Subcutaneous adipose tissue (tissue), 4 donors: ENCODE measurements around the gene MMEL1. TPM values are rescaled to one million over a fixed set of nuclear protein-coding genes. Genes with fewer than 3 reads are reported as not detected.

Experiments used
- CTCF ChIP-seq: fragments of 450-650 bp; IDR thresholded peaks from one replicate; pipeline ENCODE4 v1.5.1; 2016; ENCODE audit warnings: low read depth, mild to moderate bottlenecking, control low read depth, antibody characterized with exemption, moderate library complexity
- total RNA-seq, 4 donors: library from RNA; depleted of rRNA; stranded (reverse); fragments of >200 nt; gene quantifications; one replicate each; pipeline ENCODE4 v1.1.0, GENCODE V29; 2016

Gene MMEL1
- total RNA-seq, 4 donors from 2014 or later: 1.3 to 4.0 TPM; not detected in 2

- TF ChIP-seq CTCF: no peak
Observed at GRCh38 chr1:2606396-2606880, 26.4 kb downstream of the MMEL1 start.

- no peak for TF ChIP-seq CTCF
Observed at GRCh38 chr1:2605509-2606395, 27.1 kb downstream of the MMEL1 start.

GRCh38 chr1:2604844-2605508 lies 27.8 kb downstream of the MMEL1 start:
- TF ChIP-seq CTCF: no peak

- no peak for TF ChIP-seq CTCF
Observed at GRCh38 chr1:2604156-2604843, 28.5 kb downstream of the MMEL1 start.

- no peak for TF ChIP-seq CTCF
Observed at GRCh38 chr1:2603521-2604155, 29.2 kb downstream of the MMEL1 start.

- no peak for TF ChIP-seq CTCF
Observed at GRCh38 chr1:2602866-2603520, 29.8 kb downstream of the MMEL1 start.
